ENCODE results near the gene PDE6H.

PDE6H gene

DNA sequence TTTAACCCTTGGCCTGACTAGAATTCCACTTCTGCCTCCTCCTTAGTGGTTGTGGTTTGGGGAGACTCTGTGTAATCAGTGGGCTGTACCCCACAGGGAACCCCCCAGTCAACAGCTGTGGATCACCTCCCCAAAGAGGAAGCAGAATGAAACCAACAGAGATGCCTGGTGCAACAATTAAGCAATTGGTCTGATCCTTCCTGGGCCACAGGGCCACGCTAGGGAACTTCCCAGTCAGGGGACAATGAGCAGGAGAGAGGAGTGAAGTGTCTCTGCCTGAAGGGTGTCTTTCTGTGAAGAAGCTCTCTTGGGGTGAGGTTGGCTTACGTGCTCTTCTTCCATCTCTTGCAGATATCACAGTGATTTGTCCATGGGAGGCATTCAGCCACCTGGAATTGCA is 8.2 kb downstream of the PDE6H start:
- no peak for DNase-seq (ENCODE audit: low read depth, low spot score)
- no peak overlapping the region for H3K4me3 ChIP-seq (ENCODE audit: low read depth, low read length)
- CTCF ChIA-PET = no interaction called here
- POLR2A ChIA-PET = no interaction called here
- no peak for TF ChIP-seq CTCF (IDR thresholded peaks at IDR 0.05; ENCODE audit: insufficient read depth, low read length, missing control alignments)

DNA sequence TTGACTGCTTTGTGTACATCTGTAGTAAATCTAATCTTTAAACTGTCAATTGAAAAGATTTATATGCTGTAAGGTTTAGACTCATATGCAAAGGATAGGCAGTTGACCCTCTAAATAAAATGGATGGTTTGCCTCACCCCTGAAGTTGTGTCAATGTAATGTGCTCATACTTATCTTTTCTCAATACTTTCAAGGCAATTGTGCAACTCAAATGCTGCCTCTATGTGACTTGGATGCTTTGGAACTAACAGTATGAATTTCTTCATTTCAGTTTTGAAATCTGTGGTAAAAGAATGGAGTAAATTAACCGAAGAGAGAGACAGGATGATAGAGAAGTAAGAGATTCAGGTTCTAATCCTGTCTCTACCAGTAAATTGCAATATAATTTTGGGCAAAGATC is 9.7 kb downstream of the PDE6H start:
- H3K4me3 ChIP-seq (ENCODE audit: low read depth, low read length) = no peak overlapping the region
- CTCF ChIA-PET = no interaction called here
- DNase-seq (ENCODE audit: low read depth, low spot score) = no peak
- POLR2A ChIA-PET = no interaction called here
- TF ChIP-seq CTCF (IDR thresholded peaks at IDR 0.05; ENCODE audit: insufficient read depth, low read length, missing control alignments) = no peak

GRCh38 chr12:14982991-14983390 is 10.1 kb downstream of the PDE6H start:
- ChIA-PET POLR2A (interaction anchor here (0.7 kb wide), 1 partner anchor 213 kb away, joined by 3 read pairs; no protein-coding TSS in a partner anchor), CTCF (no interaction called here)
- no peak overlapping the region for H3K4me3 ChIP-seq (ENCODE audit: low read depth, low read length)
- TF ChIP-seq CTCF (IDR thresholded peaks at IDR 0.05; ENCODE audit: insufficient read depth, low read length, missing control alignments) = no peak
- no peak for DNase-seq (ENCODE audit: low read depth, low spot score)

DNA sequence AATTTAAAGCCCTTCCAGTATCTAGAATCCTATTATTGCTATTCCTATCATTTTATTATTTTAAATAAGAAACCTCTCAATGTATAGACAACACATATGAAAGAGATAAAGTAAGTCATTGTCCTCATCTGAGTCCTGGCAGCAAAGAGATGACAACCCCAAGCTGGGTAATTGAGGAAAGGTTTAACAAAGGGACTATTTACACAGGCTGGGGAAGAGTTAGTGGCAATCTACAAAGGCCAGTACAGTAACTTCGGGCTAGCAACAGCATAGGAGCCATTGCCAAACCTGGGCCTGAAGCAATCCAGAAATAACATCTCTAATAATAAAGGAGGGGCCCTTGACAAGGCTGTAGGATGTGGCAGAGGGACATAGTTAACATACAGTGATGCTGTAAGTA is 11.2 kb downstream of the PDE6H start:
- no peak overlapping the region for H3K4me3 ChIP-seq (ENCODE audit: low read depth, low read length)
- no peak for TF ChIP-seq CTCF (IDR thresholded peaks at IDR 0.05; ENCODE audit: insufficient read depth, low read length, missing control alignments)
- CTCF ChIA-PET = interaction anchor here (1.0 kb wide), 1 partner anchor 12 kb away, joined by 3 read pairs; no protein-coding TSS in a partner anchor
- DNase-seq (ENCODE audit: low read depth, low spot score) = no peak
- POLR2A ChIA-PET = no interaction called here

DNA sequence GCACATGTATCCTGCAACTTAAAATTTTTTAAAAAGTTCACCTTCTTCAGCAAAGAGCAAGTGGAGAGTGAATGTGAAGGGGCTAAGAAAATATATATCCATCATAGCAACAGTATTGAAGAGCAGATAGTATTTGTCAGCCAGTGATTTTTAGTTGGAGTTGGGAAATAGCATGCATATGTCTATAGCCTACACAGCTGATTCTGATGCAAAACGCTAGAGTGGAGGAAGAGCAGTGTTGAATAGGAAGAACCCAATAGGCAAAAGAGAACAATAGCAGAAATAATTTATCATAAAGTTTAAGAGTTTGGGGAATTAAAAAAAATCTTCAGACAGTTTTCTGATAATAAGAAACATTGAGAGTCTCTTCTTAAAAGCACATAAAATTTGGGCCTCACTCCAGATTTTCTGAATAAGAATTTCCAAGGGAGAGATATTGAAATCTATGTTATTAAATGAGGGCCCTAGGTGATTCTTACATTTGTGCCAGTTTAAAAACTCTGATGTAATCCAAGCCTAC is 12.0 kb downstream of the PDE6H start:
- POLR2A ChIA-PET = no interaction called here
- no peak overlapping the region for H3K4me3 ChIP-seq (ENCODE audit: low read depth, low read length)
- DNase-seq (ENCODE audit: low read depth, low spot score) = no peak
- CTCF ChIA-PET = interaction anchor here (1.0 kb wide), 1 partner anchor 11 kb away, joined by 3 read pairs; no protein-coding TSS in a partner anchor
- no peak for TF ChIP-seq CTCF (IDR thresholded peaks at IDR 0.05; ENCODE audit: insufficient read depth, low read length, missing control alignments)

DNA sequence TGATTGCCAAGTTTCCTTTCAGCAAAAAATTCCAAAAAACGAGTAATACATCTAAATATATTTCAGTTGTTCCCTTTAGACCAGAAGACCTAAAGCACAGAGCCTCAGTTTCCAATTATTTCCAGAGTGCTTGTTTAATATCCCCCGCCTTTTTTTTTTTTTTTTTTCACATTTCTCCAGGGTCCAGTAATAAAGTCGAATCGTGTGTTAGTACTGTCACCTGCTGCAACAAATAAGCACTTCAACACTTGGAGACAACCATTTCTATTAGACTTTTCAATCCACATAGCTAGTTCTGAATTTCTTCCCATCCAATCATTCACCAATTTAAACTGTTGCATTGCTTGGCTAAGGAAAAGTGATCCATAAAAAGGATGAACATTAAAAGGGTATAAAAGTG is 13.6 kb downstream of the PDE6H start:
- ChIA-PET POLR2A (no interaction called here), CTCF (interaction anchor here (0.9 kb wide), 1 partner anchor 263 kb away, joined by 3 read pairs; no protein-coding TSS in a partner anchor)
- no peak for DNase-seq (ENCODE audit: low read depth, low spot score)
- TF ChIP-seq CTCF (IDR thresholded peaks at IDR 0.05; ENCODE audit: insufficient read depth, low read length, missing control alignments) = no peak
- no peak overlapping the region for H3K4me3 ChIP-seq (ENCODE audit: low read depth, low read length)

All from AG04449 (cell line).